ENCODE measurements around the gene CR2. TPM values are rescaled to one million over a fixed set of nuclear protein-coding genes. Genes with fewer than 3 reads are reported as not detected.

CR2 gene
- total RNA-seq, 1 donor from 2014 or later = not detected

DNA sequence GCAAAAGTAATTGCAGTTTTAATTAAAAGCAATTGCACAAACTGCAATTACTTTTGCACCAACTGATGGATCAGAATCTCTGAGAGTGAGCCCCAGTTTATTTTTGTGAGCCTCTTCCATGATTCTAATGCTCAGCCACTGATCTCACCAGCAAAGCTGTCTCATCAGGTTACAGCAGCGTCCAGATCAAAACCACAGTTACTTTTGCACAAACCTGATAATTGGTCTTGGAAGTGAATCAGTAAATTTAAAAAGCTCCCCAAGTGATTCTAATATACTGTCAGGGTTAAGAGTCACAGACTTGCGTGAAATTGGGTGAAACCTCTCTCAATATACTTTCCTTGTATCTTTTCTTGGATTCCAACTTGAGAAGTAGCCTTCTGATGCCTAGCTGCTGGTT, 13.5 kb upstream of the CR2 start:
- Mint-ChIP-seq H3K27ac (ENCODE audit: unreplicated experiment) (no peak overlapping the region), H3K27me3 (ENCODE audit: unreplicated experiment) (no peaks in the 10 kb centered on the region), H3K4me1 (ENCODE audit: unreplicated experiment) (no peaks in the 10 kb centered on the region), H3K9me3 (ENCODE audit: unreplicated experiment) (no peaks in the 10 kb centered on the region), H3K4me3 (ENCODE audit: unreplicated experiment) (no peak overlapping the region), H3K36me3 (ENCODE audit: low read depth, unreplicated experiment) (no peaks in the 10 kb centered on the region)
- TF ChIP-seq CTCF (IDR thresholded peaks at IDR 0.05; ENCODE audit: unreplicated experiment) = no peak
- DNase-seq (ENCODE audit: low spot score) = no peak

- H3K4me3 Mint-ChIP-seq (ENCODE audit: unreplicated experiment) = no peak overlapping the region
- H3K4me1 Mint-ChIP-seq (ENCODE audit: unreplicated experiment) = no peaks in the 10 kb centered on the region
- no peaks in the 10 kb centered on the region for H3K36me3 Mint-ChIP-seq (ENCODE audit: low read depth, unreplicated experiment)
- no peak overlapping the region for H3K27ac Mint-ChIP-seq (ENCODE audit: unreplicated experiment)
- H3K9me3 Mint-ChIP-seq (ENCODE audit: unreplicated experiment) = no peaks in the 10 kb centered on the region
- DNase-seq (ENCODE audit: low spot score) = no peak
- no peaks in the 10 kb centered on the region for H3K27me3 Mint-ChIP-seq (ENCODE audit: unreplicated experiment)
- TF ChIP-seq CTCF (IDR thresholded peaks at IDR 0.05; ENCODE audit: unreplicated experiment) = no peak
Observed at GRCh38 chr1:207444514-207445217, 9.5 kb upstream of the CR2 start.

DNA sequence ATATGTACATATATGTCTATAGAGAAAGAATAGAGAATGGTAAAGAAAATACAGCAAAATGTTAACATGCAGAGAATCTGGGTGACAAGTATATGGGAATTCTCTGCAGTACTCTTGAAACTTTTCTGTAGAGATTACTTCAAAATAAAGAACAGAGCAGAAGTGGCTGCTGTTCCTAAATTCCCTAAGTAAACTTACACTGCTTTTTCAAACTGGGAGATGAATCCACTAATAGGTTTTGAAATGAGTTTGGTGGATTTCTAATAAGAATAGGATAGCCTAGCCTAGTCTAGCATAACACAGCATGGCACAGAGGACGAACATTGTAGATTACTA, 450 bp upstream of the CR2 start:
- TF ChIP-seq CTCF (IDR thresholded peaks at IDR 0.05; ENCODE audit: unreplicated experiment) = no peak
- Mint-ChIP-seq H3K36me3 (ENCODE audit: low read depth, unreplicated experiment) (no peaks in the 10 kb centered on the region), H3K9me3 (ENCODE audit: unreplicated experiment) (no peaks in the 10 kb centered on the region), H3K4me3 (ENCODE audit: unreplicated experiment) (no peak overlapping the region), H3K4me1 (ENCODE audit: unreplicated experiment) (no peaks in the 10 kb centered on the region), H3K27me3 (ENCODE audit: unreplicated experiment) (peaks cover 5% of the 10 kb centered on the region), H3K27ac (ENCODE audit: unreplicated experiment) (no peak overlapping the region)
- no peak for DNase-seq (ENCODE audit: low spot score)

DNA sequence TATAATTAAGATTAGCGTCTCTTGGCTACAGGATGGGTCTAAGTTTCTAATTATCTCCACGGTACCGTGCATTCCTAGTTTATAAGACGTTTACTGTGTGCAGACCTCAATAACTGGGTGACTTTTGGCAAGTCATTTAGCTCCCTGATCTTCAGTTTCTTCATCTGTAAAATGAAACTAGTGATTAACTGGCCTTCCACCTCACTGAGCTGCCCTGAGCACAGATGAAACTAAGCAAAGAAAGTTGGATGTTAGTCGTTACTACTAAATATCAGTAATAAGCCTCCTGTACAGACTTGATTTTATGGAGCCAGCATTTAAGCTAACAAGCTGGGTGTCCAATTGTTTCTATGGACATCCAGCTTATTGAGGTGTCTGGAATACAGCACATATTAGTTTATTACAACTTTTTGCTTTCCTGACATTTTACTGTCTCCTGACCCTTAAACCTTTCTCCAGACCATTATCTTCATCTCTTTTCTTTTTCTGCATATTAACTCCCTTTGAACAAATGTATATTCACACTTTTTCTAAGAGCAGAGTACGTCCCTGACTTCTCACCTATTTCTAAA, 1.1 kb downstream of the CR2 start:
- H3K4me3 Mint-ChIP-seq (ENCODE audit: unreplicated experiment) = no peak overlapping the region
- no peaks in the 10 kb centered on the region for H3K4me1 Mint-ChIP-seq (ENCODE audit: unreplicated experiment)
- no peak overlapping the region for H3K27ac Mint-ChIP-seq (ENCODE audit: unreplicated experiment)
- no peak for TF ChIP-seq CTCF (IDR thresholded peaks at IDR 0.05; ENCODE audit: unreplicated experiment)
- DNase-seq (ENCODE audit: low spot score) = no peak
- H3K27me3 Mint-ChIP-seq (ENCODE audit: unreplicated experiment) = peaks cover 4% of the 10 kb centered on the region
- no peaks in the 10 kb centered on the region for H3K9me3 Mint-ChIP-seq (ENCODE audit: unreplicated experiment)
- H3K36me3 Mint-ChIP-seq (ENCODE audit: low read depth, unreplicated experiment) = no peaks in the 10 kb centered on the region

DNA sequence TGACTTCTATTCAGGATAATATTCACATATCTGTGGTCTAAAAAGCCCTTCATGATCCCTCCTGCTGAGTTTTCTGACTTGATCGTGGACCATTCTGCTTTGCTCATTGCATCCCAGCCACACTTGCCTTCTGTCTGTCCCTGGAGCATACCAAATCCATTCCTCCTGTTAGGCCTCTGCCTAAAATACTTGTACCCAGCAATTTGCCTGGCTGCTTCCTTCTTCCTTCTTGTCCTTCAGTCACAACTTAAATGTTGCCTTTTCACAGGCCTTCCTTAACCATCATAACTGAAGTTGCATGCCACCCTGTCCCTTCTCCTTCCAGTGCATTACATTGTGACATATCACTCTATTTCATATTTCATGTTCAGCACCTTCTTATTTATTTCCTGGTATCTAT, 4.3 kb downstream of the CR2 start:
- H3K9me3 Mint-ChIP-seq (ENCODE audit: unreplicated experiment) = no peaks in the 10 kb centered on the region
- peaks cover 4% of the 10 kb centered on the region for H3K27me3 Mint-ChIP-seq (ENCODE audit: unreplicated experiment)
- H3K4me3 Mint-ChIP-seq (ENCODE audit: unreplicated experiment) = no peak overlapping the region
- no peak for TF ChIP-seq CTCF (IDR thresholded peaks at IDR 0.05; ENCODE audit: unreplicated experiment)
- H3K36me3 Mint-ChIP-seq (ENCODE audit: low read depth, unreplicated experiment) = no peaks in the 10 kb centered on the region
- no peaks in the 10 kb centered on the region for H3K4me1 Mint-ChIP-seq (ENCODE audit: unreplicated experiment)
- H3K27ac Mint-ChIP-seq (ENCODE audit: unreplicated experiment) = no peak overlapping the region
- DNase-seq (ENCODE audit: low spot score) = no peak
